Peyer's patch (tissue), 4 donors: Measurements from ENCODE around the gene HDAC4.

Source experiments
- POLR2A ChIP-seq, 2 donors: fragments of 450-650 bp; IDR thresholded peaks; one replicate each; pipeline ENCODE4 v1.5.1; 2017; ENCODE audit warnings: antibody characterized with exemption in 2 of 2, mild to moderate bottlenecking in 2 of 2, moderate library complexity in 2 of 2
- TF ChIP-seq, protein P1 (sequence below), 6 experiments: fragments of 450-650 bp in 4 of 6; fragments of 200-600 bp in 2 of 6; sonication (generic) in 1 of 6; IDR thresholded peaks; one replicate each; pipeline ENCODE4 v1.5.1; 2017 to 2019; ENCODE audit warnings: antibody characterized with exemption in 6 of 6, mild to moderate bottlenecking in 3 of 6, moderate library complexity in 1 of 6

DNA sequence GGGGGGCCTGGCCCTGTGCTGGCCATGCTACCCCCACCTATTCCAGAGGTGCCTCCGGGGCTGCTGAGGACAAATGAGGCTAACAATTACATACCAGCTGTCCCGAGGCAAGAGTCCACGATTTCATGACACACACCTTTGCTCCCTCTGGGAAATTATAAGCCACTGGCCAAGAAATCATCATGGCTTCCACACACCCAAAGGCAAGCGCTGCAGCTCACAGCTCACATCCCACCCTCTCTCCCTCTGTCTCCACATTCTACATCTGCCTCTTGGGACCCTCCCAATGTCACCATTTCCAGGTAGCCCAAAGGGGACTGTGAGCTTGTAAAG, 134.4 kb downstream of the HDAC4 start:
- TF ChIP-seq, protein P1, sequence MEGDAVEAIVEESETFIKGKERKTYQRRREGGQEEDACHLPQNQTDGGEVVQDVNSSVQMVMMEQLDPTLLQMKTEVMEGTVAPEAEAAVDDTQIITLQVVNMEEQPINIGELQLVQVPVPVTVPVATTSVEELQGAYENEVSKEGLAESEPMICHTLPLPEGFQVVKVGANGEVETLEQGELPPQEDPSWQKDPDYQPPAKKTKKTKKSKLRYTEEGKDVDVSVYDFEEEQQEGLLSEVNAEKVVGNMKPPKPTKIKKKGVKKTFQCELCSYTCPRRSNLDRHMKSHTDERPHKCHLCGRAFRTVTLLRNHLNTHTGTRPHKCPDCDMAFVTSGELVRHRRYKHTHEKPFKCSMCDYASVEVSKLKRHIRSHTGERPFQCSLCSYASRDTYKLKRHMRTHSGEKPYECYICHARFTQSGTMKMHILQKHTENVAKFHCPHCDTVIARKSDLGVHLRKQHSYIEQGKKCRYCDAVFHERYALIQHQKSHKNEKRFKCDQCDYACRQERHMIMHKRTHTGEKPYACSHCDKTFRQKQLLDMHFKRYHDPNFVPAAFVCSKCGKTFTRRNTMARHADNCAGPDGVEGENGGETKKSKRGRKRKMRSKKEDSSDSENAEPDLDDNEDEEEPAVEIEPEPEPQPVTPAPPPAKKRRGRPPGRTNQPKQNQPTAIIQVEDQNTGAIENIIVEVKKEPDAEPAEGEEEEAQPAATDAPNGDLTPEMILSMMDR (IDR thresholded peaks at IDR 0.05), result no peak
- no peak for TF ChIP-seq POLR2A (IDR thresholded peaks at IDR 0.05)
